BE2C (cell line): ENCODE results near the gene SCN8A.
"Not testable (repeated sequence)": the region's sequence is repeated elsewhere in the genome, so short reads cannot be mapped to it uniquely, and the experiment has no call there.

Experiments
- DNase-seq: peaks from one replicate; pipeline ENCODE4 v3.0.0-alpha.2; 2020
- H3K27me3 ChIP-seq: fragments of 250-450 bp; sonication (Bioruptor Pico); 2 replicates; pipeline ENCODE4 v1.5.1; 2020; ENCODE audit warnings: mild to moderate bottlenecking
- H3K36me3 ChIP-seq: fragments of 250-450 bp; sonication (Bioruptor Pico); 2 replicates; pipeline ENCODE4 v1.5.1; 2020; ENCODE audit warnings: mild to moderate bottlenecking
- H3K4me1 ChIP-seq: fragments of 250-450 bp; sonication (Bioruptor Pico); 2 replicates; pipeline ENCODE4 v1.5.1; 2020
- H3K4me3 ChIP-seq: 2 replicates; pipeline ENCODE4 v1.5.1; 2011; ENCODE audit warnings: low read depth, low read length
- H3K9me3 ChIP-seq: fragments of 250-450 bp; sonication (Bioruptor Pico); 2 replicates; pipeline ENCODE4 v1.5.1; 2020
- CTCF ChIP-seq: IDR thresholded peaks from 2 replicates; pipeline ENCODE4 v1.5.1; 2012; ENCODE audit warnings: mild to moderate bottlenecking, low read depth, low read length

Gene SCN8A

DNA sequence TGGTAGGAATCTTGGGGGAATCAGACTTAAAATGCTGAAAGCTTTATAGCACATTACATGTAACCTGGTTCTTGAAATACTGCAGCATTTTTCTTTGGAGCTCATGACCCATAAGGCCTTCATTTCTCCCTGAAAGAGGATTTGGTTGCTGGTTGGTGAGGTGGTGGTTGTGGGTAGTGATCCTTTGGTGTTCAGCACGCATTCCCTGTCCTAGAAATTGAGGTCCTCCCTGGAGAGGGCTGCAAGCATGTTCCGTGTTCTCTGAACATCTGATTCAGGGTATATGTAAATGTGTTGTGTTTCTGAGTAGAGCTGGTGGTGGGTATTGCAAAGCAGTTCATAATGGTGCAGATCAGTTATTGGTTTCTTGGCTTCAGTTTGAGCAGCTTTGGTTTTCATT is 2.0 kb downstream of the SCN8A start:
- H3K9me3 ChIP-seq = no peaks in the 10 kb centered on the region
- no peak for DNase-seq
- peak overlapping the region; percentile 91 for H3K4me3 ChIP-seq
- H3K4me1 ChIP-seq = peaks cover 3% of the 10 kb centered on the region; the same call in 1 of the 2 replicates
- no peaks in the 10 kb centered on the region for H3K36me3 ChIP-seq
- no peaks in the 10 kb centered on the region for H3K27me3 ChIP-seq
- TF ChIP-seq CTCF = no peak

GRCh38 chr12:51593539-51593938 is 2.5 kb downstream of the SCN8A start:
- no peaks in the 10 kb centered on the region for H3K36me3 ChIP-seq
- DNase-seq = no peak
- no peaks in the 10 kb centered on the region for H3K27me3 ChIP-seq
- no peaks in the 10 kb centered on the region for H3K9me3 ChIP-seq
- H3K4me1 ChIP-seq = peaks cover 3% of the 10 kb centered on the region; the same call in 1 of the 2 replicates
- no peak overlapping the region; the same call in 1 of the 2 replicates for H3K4me3 ChIP-seq
- TF ChIP-seq CTCF = no peak

GRCh38 chr12:51598156-51598555 is 7.1 kb downstream of the SCN8A start:
- no peak for TF ChIP-seq CTCF
- Histone ChIP-seq H3K27me3 (no peaks in the 10 kb centered on the region), H3K4me1 (peaks cover 3% of the 10 kb centered on the region; the same call in 1 of the 2 replicates), H3K9me3 (no peaks in the 10 kb centered on the region), H3K4me3 (no peak overlapping the region), H3K36me3 (no peaks in the 10 kb centered on the region)
- DNase-seq = no peak

GRCh38 chr12:51600721-51601120 is 9.7 kb downstream of the SCN8A start:
- TF ChIP-seq CTCF = no peak

DNA sequence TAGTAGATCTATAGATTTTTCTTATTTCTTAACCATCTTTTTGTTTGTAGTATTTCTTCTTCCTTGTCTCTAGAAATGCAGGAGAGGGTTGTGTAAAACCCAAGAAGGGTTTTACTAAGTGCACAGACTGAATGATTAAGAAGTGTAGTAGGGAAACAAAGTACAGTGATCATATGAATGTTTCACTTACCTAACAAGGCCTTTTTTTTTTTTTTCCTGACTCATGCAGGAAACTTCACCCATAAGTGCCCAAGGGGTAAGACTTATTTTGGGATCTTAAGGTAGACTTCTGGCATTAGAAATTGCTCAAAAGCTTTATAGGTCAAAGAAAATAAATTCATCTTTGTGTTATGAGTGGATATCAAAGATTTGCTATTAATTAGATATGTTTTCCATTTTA is 10.2 kb downstream of the SCN8A start:
- Histone ChIP-seq H3K9me3 (no peaks in the 10 kb centered on the region), H3K27me3 (no peaks in the 10 kb centered on the region), H3K4me3 (no peak overlapping the region), H3K4me1 (peaks cover 3% of the 10 kb centered on the region; the same call in 1 of the 2 replicates), H3K36me3 (no peaks in the 10 kb centered on the region)
- TF ChIP-seq CTCF = no peak
- DNase-seq = no peak

More at GRCh38 chr12:51600721-51601120, 9.7 kb downstream of the SCN8A start:
- no peak for DNase-seq
- no peaks in the 10 kb centered on the region for H3K36me3 ChIP-seq
- H3K4me3 ChIP-seq = no peak overlapping the region
- H3K9me3 ChIP-seq = no peaks in the 10 kb centered on the region
- H3K27me3 ChIP-seq = no peaks in the 10 kb centered on the region
- peaks cover 3% of the 10 kb centered on the region; the same call in 1 of the 2 replicates for H3K4me1 ChIP-seq

DNA sequence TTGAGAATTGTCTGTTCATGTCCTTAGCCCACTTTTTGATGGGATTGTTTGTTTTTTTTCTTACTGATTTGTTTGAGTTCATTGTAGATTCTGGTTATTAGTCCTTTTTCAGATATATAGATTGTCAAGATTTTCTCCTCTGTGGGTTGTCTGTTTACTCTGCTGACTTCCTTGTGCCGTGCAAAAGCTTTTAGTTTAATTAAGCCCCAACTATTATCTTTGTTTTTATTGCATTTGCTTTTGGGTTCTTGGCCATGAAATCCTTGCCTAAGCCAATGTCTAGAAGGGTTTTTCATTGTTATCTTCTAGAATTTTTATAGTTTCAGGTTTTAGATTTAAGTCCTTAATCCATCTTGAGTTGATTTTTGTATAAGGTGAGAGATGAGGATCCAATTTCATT is 14.9 kb downstream of the SCN8A start:
- not testable (repeated sequence) for DNase-seq, H3K4me3 ChIP-seq, H3K4me1 ChIP-seq, H3K36me3 ChIP-seq, H3K27me3 ChIP-seq, H3K9me3 ChIP-seq

- H3K9me3 ChIP-seq, H3K4me3 ChIP-seq, DNase-seq, H3K27me3 ChIP-seq, H3K4me1 ChIP-seq, H3K36me3 ChIP-seq: not testable (repeated sequence)
Observed at GRCh38 chr12:51607197-51607596, 16.2 kb downstream of the SCN8A start.
